Panc1 (cell line): ENCODE results near the gene KRT9.

ENCODE experiments used
- POLR2AphosphoS5 ChIP-seq: IDR thresholded peaks from 2 replicates; pipeline ENCODE4 v1.6.1; 2012; ENCODE audit warnings: mild to moderate bottlenecking, low read depth, low read length, moderate library complexity
- TCF7L2 ChIP-seq: IDR thresholded peaks from 2 replicates; pipeline ENCODE4 v1.6.1; 2011; ENCODE audit warnings: mild to moderate bottlenecking, low read depth, low read length, inconsistent platforms
- TF ChIP-seq, protein P1 (sequence below): fragments of 450-650 bp; IDR thresholded peaks from 2 replicates; pipeline ENCODE4 v1.5.1; 2017; ENCODE audit warnings: mild to moderate bottlenecking
- TF ChIP-seq, protein P2 (sequence below), 2 experiments: IDR thresholded peaks; 2 replicates each; pipeline ENCODE4 v1.6.1; 2011 to 2012; ENCODE audit warnings: low read depth in 2 of 2, control low read depth in 1 of 2, low read length in 1 of 2, mild to moderate bottlenecking in 1 of 2, moderate library complexity in 1 of 2; ENCODE audit not compliant: insufficient read depth in 1 of 2

DNA sequence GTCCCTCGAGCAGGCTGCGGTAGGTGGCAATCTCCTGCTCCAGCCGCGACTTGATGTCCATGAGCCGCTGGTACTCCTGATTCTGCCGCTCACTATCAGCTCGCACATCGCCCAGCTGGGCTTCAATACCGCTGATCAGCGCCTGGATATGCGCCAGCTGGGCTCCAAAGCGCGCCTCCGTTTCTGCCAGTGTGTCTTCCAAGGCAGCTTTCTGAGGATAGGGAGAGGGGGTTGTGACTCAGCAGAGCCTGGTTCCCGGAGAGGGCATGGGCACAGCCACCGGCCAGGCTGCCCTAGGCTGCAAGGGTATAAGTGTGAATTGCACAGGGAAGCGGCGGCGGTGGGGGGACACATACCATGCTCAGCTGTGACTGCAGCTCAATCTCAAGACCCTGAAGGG, 48.1 kb downstream of the KRT9 start:
- TF ChIP-seq, protein P1, sequence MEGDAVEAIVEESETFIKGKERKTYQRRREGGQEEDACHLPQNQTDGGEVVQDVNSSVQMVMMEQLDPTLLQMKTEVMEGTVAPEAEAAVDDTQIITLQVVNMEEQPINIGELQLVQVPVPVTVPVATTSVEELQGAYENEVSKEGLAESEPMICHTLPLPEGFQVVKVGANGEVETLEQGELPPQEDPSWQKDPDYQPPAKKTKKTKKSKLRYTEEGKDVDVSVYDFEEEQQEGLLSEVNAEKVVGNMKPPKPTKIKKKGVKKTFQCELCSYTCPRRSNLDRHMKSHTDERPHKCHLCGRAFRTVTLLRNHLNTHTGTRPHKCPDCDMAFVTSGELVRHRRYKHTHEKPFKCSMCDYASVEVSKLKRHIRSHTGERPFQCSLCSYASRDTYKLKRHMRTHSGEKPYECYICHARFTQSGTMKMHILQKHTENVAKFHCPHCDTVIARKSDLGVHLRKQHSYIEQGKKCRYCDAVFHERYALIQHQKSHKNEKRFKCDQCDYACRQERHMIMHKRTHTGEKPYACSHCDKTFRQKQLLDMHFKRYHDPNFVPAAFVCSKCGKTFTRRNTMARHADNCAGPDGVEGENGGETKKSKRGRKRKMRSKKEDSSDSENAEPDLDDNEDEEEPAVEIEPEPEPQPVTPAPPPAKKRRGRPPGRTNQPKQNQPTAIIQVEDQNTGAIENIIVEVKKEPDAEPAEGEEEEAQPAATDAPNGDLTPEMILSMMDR, result no peak
- TF ChIP-seq, protein P2, sequence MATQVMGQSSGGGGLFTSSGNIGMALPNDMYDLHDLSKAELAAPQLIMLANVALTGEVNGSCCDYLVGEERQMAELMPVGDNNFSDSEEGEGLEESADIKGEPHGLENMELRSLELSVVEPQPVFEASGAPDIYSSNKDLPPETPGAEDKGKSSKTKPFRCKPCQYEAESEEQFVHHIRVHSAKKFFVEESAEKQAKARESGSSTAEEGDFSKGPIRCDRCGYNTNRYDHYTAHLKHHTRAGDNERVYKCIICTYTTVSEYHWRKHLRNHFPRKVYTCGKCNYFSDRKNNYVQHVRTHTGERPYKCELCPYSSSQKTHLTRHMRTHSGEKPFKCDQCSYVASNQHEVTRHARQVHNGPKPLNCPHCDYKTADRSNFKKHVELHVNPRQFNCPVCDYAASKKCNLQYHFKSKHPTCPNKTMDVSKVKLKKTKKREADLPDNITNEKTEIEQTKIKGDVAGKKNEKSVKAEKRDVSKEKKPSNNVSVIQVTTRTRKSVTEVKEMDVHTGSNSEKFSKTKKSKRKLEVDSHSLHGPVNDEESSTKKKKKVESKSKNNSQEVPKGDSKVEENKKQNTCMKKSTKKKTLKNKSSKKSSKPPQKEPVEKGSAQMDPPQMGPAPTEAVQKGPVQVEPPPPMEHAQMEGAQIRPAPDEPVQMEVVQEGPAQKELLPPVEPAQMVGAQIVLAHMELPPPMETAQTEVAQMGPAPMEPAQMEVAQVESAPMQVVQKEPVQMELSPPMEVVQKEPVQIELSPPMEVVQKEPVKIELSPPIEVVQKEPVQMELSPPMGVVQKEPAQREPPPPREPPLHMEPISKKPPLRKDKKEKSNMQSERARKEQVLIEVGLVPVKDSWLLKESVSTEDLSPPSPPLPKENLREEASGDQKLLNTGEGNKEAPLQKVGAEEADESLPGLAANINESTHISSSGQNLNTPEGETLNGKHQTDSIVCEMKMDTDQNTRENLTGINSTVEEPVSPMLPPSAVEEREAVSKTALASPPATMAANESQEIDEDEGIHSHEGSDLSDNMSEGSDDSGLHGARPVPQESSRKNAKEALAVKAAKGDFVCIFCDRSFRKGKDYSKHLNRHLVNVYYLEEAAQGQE (IDR thresholded peaks at IDR 0.05; ENCODE audit: insufficient read depth in 1 of 2, low read depth in 2 of 2, low read length in 1 of 2), result no peak
- TF ChIP-seq TCF7L2, result no peak
- no peak; the same call in 1 of the 2 replicates for TF ChIP-seq POLR2AphosphoS5
